GM19328 (cell line): ENCODE results near the gene PLEKHF1.

Source experiments
- ATAC-seq: cut with Tn5 transposase; IDR thresholded peaks from one replicate; pipeline ENCODE4 v1.9.1; 2021; ENCODE audit warnings: mild to moderate bottlenecking, moderate library complexity; ENCODE audit not compliant: unreplicated experiment

PLEKHF1 gene

GRCh38 chr19:29634423-29635130, 30.7 kb upstream of the PLEKHF1 start:
- no peak for ATAC-seq

- no peak for ATAC-seq
Observed at GRCh38 chr19:29635963-29636362, 29.3 kb upstream of the PLEKHF1 start.

GRCh38 chr19:29636553-29637360, 28.5 kb upstream of the PLEKHF1 start:
- ATAC-seq: no peak

GRCh38 chr19:29639086-29639485, 26.2 kb upstream of the PLEKHF1 start:
- ATAC-seq: no peak

- ATAC-seq: no peak
Observed at GRCh38 chr19:29640231-29640630, 25.0 kb upstream of the PLEKHF1 start.

GRCh38 chr19:29641597-29641996, 23.7 kb upstream of the PLEKHF1 start:
- ATAC-seq: no peak

GRCh38 chr19:29643361-29643935, 21.8 kb upstream of the PLEKHF1 start:
- ATAC-seq: no peak

- ATAC-seq: no peak
Observed at GRCh38 chr19:29644210-29644609, 21.1 kb upstream of the PLEKHF1 start.

- no peak for ATAC-seq
Observed at GRCh38 chr19:29645491-29645867, 19.8 kb upstream of the PLEKHF1 start.

- ATAC-seq: no peak
Observed at GRCh38 chr19:29645911-29646310, 19.4 kb upstream of the PLEKHF1 start.

GRCh38 chr19:29650772-29651387, 14.4 kb upstream of the PLEKHF1 start:
- ATAC-seq: no peak

- ATAC-seq: no peak
Observed at GRCh38 chr19:29651622-29652394, 13.5 kb upstream of the PLEKHF1 start.

- no peak for ATAC-seq
Observed at GRCh38 chr19:29653398-29653797, 11.9 kb upstream of the PLEKHF1 start.

- ATAC-seq: no peak
Observed at GRCh38 chr19:29655648-29656335, 9.5 kb upstream of the PLEKHF1 start.

GRCh38 chr19:29658221-29658991, 6.9 kb upstream of the PLEKHF1 start:
- no peak for ATAC-seq

- no peak for ATAC-seq
Observed at GRCh38 chr19:29660835-29661234, 4.4 kb upstream of the PLEKHF1 start.

GRCh38 chr19:29662278-29662603, 3.0 kb upstream of the PLEKHF1 start:
- ATAC-seq: no peak

GRCh38 chr19:29662604-29663404, 2.5 kb upstream of the PLEKHF1 start:
- ATAC-seq: no peak
